Measurements from ENCODE around the gene LINGO1. TPM values are rescaled to one million over a fixed set of nuclear protein-coding genes. Genes with fewer than 3 reads are reported as not detected.
A peak's percentile ranks its signal among the peaks of the same experiment; 100 is the strongest.

The LINGO1 gene
- total and polyA plus RNA-seq, 5 donors, result 5.1 to 12.1 (median 8.1) TPM

GRCh38 chr15:77631745-77632533 lies 773 bp downstream of the LINGO1 start:
- Histone ChIP-seq H3K4me1 (ENCODE audit: control insufficient read depth, insufficient read depth, low read length) (no peaks in the 10 kb centered on the region), H3K9me3 (ENCODE audit: control insufficient read depth, low read length) (no peaks in the 10 kb centered on the region), H3K27me3 (ENCODE audit: control insufficient read depth, insufficient read depth) (no peaks in the 10 kb centered on the region), H3K4me3 (ENCODE audit: low read length) (peak overlapping the region; percentile 81), H3K27ac (ENCODE audit: low read length) (no peak overlapping the region)
- 5% methylated on average over 47 of the region's 47 CpGs for WGBS
- ATAC-seq, result no peak
- DNase-seq, result peak; percentile 44 to 67 (median 46)
- intact Hi-C loops (cut with DNase I), result loop anchor here in 2 of 4 donors (5.0 to 10.0 kb wide), 2 partner anchors 190 to 517 kb away; no protein-coding TSS in a partner anchor

DNA sequence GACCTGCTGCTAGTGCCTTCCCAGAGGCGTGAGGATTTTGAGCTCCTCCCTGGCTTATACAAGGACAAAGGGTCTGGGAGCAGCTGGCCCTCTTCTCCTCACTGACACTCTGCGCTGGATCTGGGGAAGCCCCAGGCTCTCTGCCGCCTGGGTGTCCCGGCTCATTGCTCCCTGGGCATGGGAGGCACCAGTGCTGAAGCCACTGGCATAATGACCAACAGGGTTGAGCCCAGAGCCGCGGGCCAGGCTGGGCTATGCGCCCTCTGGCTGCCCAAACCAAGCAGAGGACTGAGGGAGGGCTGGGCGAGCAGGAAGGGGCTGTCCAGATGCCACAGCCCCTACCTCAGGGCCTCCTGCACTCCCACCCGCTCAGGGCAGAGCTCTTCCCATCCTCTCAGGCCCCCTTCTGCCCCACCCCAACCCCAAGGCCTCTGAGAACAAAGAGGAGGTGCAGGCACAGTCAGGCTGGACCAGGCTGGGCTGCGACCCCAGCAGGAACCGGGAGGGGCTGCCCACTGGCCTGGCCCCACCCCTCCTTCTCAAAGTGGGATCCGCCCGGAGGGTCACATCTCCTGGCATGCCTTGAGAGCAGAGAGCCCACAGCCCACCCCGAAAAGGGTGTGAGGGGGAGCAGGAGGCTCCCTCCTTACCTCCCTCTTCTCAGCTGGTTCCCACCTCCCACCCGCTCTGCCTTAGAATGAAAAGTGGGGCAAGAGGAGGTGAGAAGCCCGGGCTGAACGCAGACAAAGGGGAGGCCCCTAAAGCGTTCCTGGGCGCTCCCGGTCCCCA lies 1.6 kb downstream of the LINGO1 start:
- intact Hi-C loops (cut with DNase I), result loop anchor here in 2 of 4 donors (5.0 to 10.0 kb wide), 2 partner anchors 191 to 516 kb away; no protein-coding TSS in a partner anchor
- peak overlapping the region; percentile 81 for H3K4me3 ChIP-seq (ENCODE audit: low read length)
- WGBS, result 28% methylated on average over 20 of the region's 20 CpGs
- DNase-seq, result peak in 2 of 3 donors; percentile 59 to 61
- peak; percentile 4 to 18 for ATAC-seq
- H3K27ac ChIP-seq (ENCODE audit: low read length), result no peak overlapping the region
- no peaks in the 10 kb centered on the region for H3K4me1 ChIP-seq (ENCODE audit: control insufficient read depth, insufficient read depth, low read length)
- no peaks in the 10 kb centered on the region for H3K27me3 ChIP-seq (ENCODE audit: control insufficient read depth, insufficient read depth)
- no peaks in the 10 kb centered on the region for H3K9me3 ChIP-seq (ENCODE audit: control insufficient read depth, low read length)

DNA sequence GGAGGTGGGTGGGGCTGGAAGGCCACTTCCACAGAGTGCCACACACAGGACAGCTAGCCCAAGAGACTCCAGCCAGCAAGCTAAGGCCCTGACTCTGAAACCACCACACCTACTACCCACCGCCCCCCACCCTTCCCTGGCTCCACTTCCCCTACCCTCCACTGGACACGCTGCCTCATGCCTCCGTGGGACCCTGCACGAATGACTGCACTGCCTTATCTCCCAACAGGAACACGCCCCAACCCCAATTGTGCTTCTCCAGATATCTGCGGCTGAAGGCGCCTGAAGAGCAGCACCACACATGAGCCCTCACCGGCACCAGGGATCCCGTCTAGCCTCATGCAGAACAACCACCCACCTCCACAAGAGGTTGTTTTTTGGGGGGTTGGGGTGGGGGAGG lies 2.7 kb downstream of the LINGO1 start:
- no peaks in the 10 kb centered on the region for H3K4me1 ChIP-seq (ENCODE audit: control insufficient read depth, insufficient read depth, low read length)
- H3K27ac ChIP-seq (ENCODE audit: low read length), result no peak overlapping the region
- H3K9me3 ChIP-seq (ENCODE audit: control insufficient read depth, low read length), result no peaks in the 10 kb centered on the region
- no peaks in the 10 kb centered on the region for H3K27me3 ChIP-seq (ENCODE audit: control insufficient read depth, insufficient read depth)
- ATAC-seq (no peak), DNase-seq (peak in 1 of 3 donors; percentile 40)
- WGBS, result 60% methylated on average over 9 of the region's 9 CpGs
- H3K4me3 ChIP-seq (ENCODE audit: low read length), result no peak overlapping the region
- intact Hi-C loops (cut with DNase I), result loop anchor here in 2 of 4 donors (5.0 to 10.0 kb wide), 2 partner anchors 192 to 515 kb away; no protein-coding TSS in a partner anchor

DNA sequence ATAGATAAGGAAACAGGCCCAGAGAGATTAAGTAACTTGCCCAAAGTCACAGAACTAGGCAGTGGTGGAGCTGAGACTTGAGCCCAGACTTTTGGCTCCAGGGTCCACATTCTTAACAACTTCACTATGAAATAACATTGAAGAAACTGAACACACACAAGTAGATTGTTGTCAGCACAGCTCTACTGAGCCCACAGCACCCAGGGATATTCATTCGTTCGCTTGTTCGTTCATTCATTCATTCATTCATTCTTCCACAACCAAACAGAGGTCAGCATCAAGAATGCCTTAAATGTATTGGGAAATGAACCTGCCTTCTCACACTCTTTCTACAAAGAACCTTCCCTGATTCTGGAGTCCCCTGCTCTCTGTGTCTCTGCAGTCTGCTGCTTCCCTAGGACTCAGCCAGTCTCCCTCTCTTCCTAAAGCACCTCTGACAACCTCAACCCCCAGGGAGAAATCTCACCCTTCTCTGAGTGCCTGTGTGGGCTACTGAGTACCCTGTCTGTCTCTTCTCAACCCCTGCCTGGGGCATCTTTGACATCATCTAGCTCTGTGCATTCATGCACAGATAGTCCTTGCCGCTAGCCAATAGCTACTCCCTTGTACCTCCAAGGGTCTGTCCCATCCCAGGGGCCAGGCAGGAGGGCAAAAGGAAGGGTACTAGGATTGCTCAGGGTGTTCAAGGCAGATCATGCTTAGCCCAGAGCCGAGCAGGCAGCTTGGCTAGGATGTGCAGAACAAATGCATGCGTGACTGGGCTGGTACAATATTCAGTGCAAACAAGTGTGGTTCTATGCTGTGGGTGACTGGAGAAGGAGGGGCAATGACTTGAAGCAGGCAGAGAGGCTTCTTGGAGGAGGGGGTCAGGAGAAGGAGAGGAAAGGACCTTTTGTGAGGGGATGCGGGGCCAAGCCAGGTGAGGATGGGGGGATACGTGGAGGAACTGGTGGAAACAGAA lies 3.4 kb downstream of the LINGO1 start:
- Histone ChIP-seq H3K4me3 (ENCODE audit: low read length) (no peak overlapping the region), H3K9me3 (ENCODE audit: control insufficient read depth, low read length) (no peaks in the 10 kb centered on the region), H3K27me3 (ENCODE audit: control insufficient read depth, insufficient read depth) (no peaks in the 10 kb centered on the region), H3K27ac (ENCODE audit: low read length) (no peak overlapping the region), H3K4me1 (ENCODE audit: control insufficient read depth, insufficient read depth, low read length) (no peaks in the 10 kb centered on the region)
- intact Hi-C loops (cut with DNase I), result loop anchor here in 2 of 4 donors (5.0 to 10.0 kb wide), 2 partner anchors 193 to 515 kb away; no protein-coding TSS in a partner anchor
- no peak for ATAC-seq
- 87% methylated on average over 8 of the region's 8 CpGs for WGBS
- peak in 1 of 3 donors; percentile 14 for DNase-seq

DNA sequence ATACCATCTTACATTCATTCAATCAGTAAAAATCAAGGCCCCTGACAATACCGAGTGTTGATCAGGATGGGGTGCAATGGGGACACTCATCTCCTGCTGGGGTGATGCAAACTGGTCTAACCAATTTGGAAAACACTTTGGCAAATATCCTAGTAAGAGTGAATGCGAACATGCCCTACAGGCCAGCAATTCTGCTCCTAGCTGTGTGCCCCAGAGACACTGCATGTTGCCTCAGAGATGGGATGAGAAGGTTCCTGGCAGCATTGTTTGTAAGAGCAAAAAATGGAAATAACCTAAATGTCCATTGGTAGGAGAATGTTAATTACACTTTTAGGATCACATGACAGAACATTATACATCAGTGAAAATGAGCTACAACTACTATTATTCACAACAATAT lies 4.7 kb downstream of the LINGO1 start:
- intact Hi-C loops (cut with DNase I), result no loop called here

GRCh38 chr15:77627581-77627980 lies 5.1 kb downstream of the LINGO1 start:
- H3K27me3 ChIP-seq (ENCODE audit: control insufficient read depth, insufficient read depth), result no peaks in the 10 kb centered on the region
- H3K4me3 ChIP-seq (ENCODE audit: low read length), result no peak overlapping the region
- no peak overlapping the region for H3K27ac ChIP-seq (ENCODE audit: low read length)
- DNase-seq (peak in 1 of 3 donors; percentile 3), ATAC-seq (no peak)
- H3K9me3 ChIP-seq (ENCODE audit: control insufficient read depth, low read length), result no peaks in the 10 kb centered on the region
- WGBS, result 97% methylated on average over 2 of the region's 2 CpGs
- intact Hi-C loops (cut with DNase I), result no loop called here
- H3K4me1 ChIP-seq (ENCODE audit: control insufficient read depth, insufficient read depth, low read length), result no peaks in the 10 kb centered on the region

More for the DNA sequence above, 4.7 kb downstream of the LINGO1 start:
- Histone ChIP-seq H3K9me3 (ENCODE audit: control insufficient read depth, low read length) (no peaks in the 10 kb centered on the region), H3K27ac (ENCODE audit: low read length) (no peak overlapping the region), H3K4me1 (ENCODE audit: control insufficient read depth, insufficient read depth, low read length) (no peaks in the 10 kb centered on the region), H3K4me3 (ENCODE audit: low read length) (no peak overlapping the region), H3K27me3 (ENCODE audit: control insufficient read depth, insufficient read depth) (no peaks in the 10 kb centered on the region)
- ATAC-seq (no peak), DNase-seq (no peak)
- 98% methylated on average over 2 of the region's 2 CpGs for WGBS

DNA sequence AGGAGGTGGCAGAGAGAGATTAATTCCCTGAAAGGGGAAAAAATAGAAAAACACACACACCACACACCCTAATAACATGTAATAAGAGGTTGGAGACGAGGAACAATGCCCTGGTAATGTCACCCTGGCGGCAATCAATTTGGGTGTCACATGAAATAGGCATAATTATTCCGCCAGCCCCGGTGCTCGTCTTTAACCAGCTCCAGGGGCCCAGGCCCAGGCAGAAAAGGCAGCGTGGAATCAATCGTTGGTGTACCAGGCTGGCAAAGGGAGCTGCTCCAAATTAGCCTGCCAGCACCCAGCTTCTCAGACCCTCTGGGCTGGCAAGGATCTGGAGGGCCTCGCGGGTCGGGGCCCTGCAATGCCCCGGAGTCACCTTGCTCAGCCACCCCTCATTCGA lies 5.6 kb downstream of the LINGO1 start:
- no peak for ATAC-seq
- H3K9me3 ChIP-seq (ENCODE audit: control insufficient read depth, low read length), result no peaks in the 10 kb centered on the region
- H3K4me1 ChIP-seq (ENCODE audit: control insufficient read depth, insufficient read depth, low read length), result no peaks in the 10 kb centered on the region
- DNase-seq, result no peak
- H3K27ac ChIP-seq (ENCODE audit: low read length), result no peak overlapping the region
- 86% methylated on average over 12 of the region's 12 CpGs for WGBS
- H3K4me3 ChIP-seq (ENCODE audit: low read length), result no peak overlapping the region
- intact Hi-C loops (cut with DNase I), result no loop called here
- no peaks in the 10 kb centered on the region for H3K27me3 ChIP-seq (ENCODE audit: control insufficient read depth, insufficient read depth)

- 98% methylated on average over 3 of the region's 3 CpGs for WGBS
- no peak overlapping the region for H3K27ac ChIP-seq (ENCODE audit: low read length)
- ATAC-seq (no peak), DNase-seq (peak in 2 of 3 donors; percentile 16 to 29)
- no peaks in the 10 kb centered on the region for H3K27me3 ChIP-seq (ENCODE audit: control insufficient read depth, insufficient read depth)
- H3K9me3 ChIP-seq (ENCODE audit: control insufficient read depth, low read length), result no peaks in the 10 kb centered on the region
- no peak overlapping the region for H3K4me3 ChIP-seq (ENCODE audit: low read length)
- H3K4me1 ChIP-seq (ENCODE audit: control insufficient read depth, insufficient read depth, low read length), result no peaks in the 10 kb centered on the region
- intact Hi-C loops (cut with DNase I), result no loop called here
Observed at GRCh38 chr15:77626002-77626401, 6.7 kb downstream of the LINGO1 start.

DNA sequence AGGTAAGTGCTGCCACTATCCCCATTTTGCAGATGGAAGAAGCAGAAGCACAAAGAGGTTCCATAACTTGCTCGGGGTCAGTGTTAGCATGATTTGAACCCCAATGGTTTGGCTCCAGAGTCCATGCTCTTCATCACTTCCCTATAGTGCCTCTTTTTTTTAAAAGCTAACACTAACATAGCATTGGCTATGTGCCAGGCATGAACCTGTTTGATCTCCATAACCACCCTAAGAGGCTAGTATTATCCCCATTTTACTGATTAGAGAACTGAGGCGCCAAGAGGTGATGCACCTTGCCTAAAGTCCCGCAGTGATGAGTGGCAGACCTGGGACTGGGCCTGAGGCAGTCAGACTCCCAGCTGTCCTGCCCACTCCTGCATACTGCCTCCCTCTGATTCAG lies 7.3 kb downstream of the LINGO1 start:
- 96% methylated on average over 3 of the region's 3 CpGs for WGBS
- H3K27me3 ChIP-seq (ENCODE audit: control insufficient read depth, insufficient read depth), result no peaks in the 10 kb centered on the region
- DNase-seq, result peak in 1 of 3 donors; percentile 18
- no peak for ATAC-seq
- intact Hi-C loops (cut with DNase I), result no loop called here
- no peaks in the 10 kb centered on the region for H3K4me1 ChIP-seq (ENCODE audit: control insufficient read depth, insufficient read depth, low read length)
- no peak overlapping the region for H3K27ac ChIP-seq (ENCODE audit: low read length)
- no peaks in the 10 kb centered on the region for H3K9me3 ChIP-seq (ENCODE audit: control insufficient read depth, low read length)
- H3K4me3 ChIP-seq (ENCODE audit: low read length), result no peak overlapping the region

DNA sequence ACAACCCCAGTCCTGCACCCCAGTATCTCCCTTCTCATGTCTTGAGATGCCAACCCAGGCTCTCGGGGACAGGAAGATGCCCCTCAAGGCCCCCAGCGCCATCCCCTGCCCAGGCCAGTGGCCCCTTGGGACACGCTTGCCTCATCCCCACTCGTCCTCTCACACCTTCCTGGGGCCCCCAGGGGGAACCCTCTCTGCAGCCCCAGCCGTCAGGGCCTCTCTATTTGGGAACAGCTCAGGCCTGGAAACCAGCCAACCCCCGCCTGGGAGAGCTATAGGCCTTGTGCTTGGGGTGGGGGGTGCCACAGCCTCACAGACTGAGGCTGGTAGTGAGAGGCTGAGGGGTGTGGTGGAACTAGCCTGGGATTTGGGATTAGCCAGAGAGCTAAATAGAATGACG lies 7.8 kb downstream of the LINGO1 start:
- Histone ChIP-seq H3K27ac (ENCODE audit: low read length) (no peak overlapping the region), H3K4me1 (ENCODE audit: control insufficient read depth, insufficient read depth, low read length) (no peaks in the 10 kb centered on the region), H3K27me3 (ENCODE audit: control insufficient read depth, insufficient read depth) (no peaks in the 10 kb centered on the region), H3K4me3 (ENCODE audit: low read length) (no peak overlapping the region), H3K9me3 (ENCODE audit: control insufficient read depth, low read length) (no peaks in the 10 kb centered on the region)
- peak in 2 of 3 donors; percentile 67 to 72 for DNase-seq
- ATAC-seq, result no peak
- intact Hi-C loops (cut with DNase I), result no loop called here
- 60% methylated on average over 7 of the region's 7 CpGs for WGBS
